ENCODE measurements around the gene LRMDA.

Gene LRMDA

DNA sequence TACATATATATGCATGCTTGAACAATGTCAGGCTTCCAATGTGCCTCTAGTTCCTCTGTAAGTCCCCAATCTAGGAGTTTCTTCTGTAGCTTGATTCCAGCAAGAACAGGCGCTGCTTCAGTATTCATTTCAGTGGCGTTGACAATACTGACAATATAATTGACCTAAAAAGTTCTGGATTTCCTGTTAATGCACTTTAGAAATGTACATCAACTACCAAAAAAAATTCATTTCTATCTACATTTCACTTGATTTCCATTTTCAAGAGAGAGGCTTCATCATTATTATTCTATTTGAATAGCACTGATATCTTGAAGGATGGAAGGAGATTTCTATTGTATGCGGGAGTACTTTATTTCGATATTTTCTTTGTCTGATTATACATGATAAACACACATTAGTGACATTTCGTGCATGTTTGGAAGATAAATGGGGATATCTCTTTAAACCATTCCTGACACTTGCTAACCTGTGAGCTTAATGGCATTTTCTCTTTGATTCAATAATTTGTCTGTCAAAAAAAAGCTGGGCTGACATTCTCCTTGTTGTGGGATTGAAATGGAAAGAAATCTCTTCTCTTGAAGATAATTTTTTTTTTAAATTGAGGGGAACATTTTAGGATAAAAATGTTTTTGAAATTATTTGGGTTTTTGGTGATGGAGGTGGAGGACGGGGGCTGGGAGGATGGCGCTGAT lies 568.2 kb downstream of the LRMDA start:
- peaks cover 3% of the 10 kb centered on the region for H3K36me3 Mint-ChIP-seq (ENCODE audit: insufficient read depth)
- H3K27me3 Mint-ChIP-seq, result no peaks in the 10 kb centered on the region
- no peak for DNase-seq
- no peaks in the 10 kb centered on the region for H3K4me1 Mint-ChIP-seq (ENCODE audit: low read depth in 2 of 2)
- H3K4me3 Mint-ChIP-seq, result no peak overlapping the region
- no peak for ATAC-seq (replicated peaks)
- no peak overlapping the region for H3K27ac Mint-ChIP-seq
- H3K9me3 Mint-ChIP-seq, result peaks cover 0 to 2% of the 10 kb centered on the region in 2 donors

GRCh38 chr10:76000550-76000949 lies 569.1 kb downstream of the LRMDA start:
- no peaks in the 10 kb centered on the region for H3K4me1 Mint-ChIP-seq (ENCODE audit: low read depth in 2 of 2)

DNA sequence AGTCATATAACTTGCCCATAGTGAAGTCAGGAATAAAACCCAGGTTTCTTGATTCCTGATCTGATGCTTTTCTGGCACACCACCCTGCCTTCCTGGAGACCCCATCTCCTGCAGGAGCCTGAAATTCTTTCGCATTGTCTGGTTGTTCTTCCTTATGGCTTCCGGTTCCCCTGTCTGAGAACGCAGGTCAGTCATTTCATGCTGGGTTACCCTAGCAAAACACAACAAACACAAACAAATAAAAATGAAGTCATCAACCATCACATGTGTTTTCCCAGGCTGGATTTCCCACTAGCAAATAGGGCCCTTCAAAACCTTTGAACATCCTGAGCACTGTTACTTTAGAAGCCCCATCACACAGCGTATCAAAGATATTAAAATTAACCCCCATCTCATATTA lies 569.6 kb downstream of the LRMDA start:
- Mint-ChIP-seq H3K27me3 (no peaks in the 10 kb centered on the region), H3K36me3 (ENCODE audit: insufficient read depth) (peaks cover 3% of the 10 kb centered on the region), H3K4me1 (ENCODE audit: low read depth in 2 of 2) (no peaks in the 10 kb centered on the region), H3K27ac (no peak overlapping the region), H3K9me3 (peaks cover 0 to 2% of the 10 kb centered on the region in 2 donors), H3K4me3 (no peak overlapping the region)
- no peak for DNase-seq
- no peak for ATAC-seq (replicated peaks)

More at GRCh38 chr10:76000550-76000949, 569.1 kb downstream of the LRMDA start:
- DNase-seq (no peak), ATAC-seq (replicated peaks) (no peak)
- Mint-ChIP-seq H3K9me3 (peaks cover 0 to 2% of the 10 kb centered on the region in 2 donors), H3K27me3 (no peaks in the 10 kb centered on the region), H3K27ac (no peak overlapping the region), H3K4me3 (no peak overlapping the region), H3K36me3 (ENCODE audit: insufficient read depth) (peaks cover 3% of the 10 kb centered on the region)

DNA sequence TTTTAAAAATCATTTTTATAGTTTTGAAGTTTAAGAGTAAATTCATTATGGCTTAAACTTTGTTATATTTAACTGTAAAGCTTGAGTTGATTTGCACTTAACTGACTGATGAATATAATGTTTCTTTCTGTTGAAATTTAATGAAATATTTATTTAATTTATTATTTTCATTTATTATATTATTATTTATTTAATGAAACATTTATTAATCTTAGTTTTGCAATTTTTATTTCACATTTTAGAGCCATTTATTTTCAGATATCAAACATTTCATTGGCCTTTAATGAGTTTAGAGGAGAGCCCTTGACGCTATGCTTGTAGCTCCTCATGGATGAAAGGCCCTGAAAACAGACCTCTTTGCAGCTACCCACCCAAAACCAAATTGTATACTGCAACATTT lies 570.0 kb downstream of the LRMDA start:
- peaks cover 0 to 2% of the 10 kb centered on the region in 2 donors for H3K9me3 Mint-ChIP-seq
- H3K36me3 Mint-ChIP-seq (ENCODE audit: insufficient read depth), result peaks cover 3% of the 10 kb centered on the region
- DNase-seq (no peak), ATAC-seq (replicated peaks) (no peak)
- H3K4me1 Mint-ChIP-seq (ENCODE audit: low read depth in 2 of 2), result no peaks in the 10 kb centered on the region
- H3K27ac Mint-ChIP-seq, result no peak overlapping the region
- H3K4me3 Mint-ChIP-seq, result no peak overlapping the region
- no peaks in the 10 kb centered on the region for H3K27me3 Mint-ChIP-seq

DNA sequence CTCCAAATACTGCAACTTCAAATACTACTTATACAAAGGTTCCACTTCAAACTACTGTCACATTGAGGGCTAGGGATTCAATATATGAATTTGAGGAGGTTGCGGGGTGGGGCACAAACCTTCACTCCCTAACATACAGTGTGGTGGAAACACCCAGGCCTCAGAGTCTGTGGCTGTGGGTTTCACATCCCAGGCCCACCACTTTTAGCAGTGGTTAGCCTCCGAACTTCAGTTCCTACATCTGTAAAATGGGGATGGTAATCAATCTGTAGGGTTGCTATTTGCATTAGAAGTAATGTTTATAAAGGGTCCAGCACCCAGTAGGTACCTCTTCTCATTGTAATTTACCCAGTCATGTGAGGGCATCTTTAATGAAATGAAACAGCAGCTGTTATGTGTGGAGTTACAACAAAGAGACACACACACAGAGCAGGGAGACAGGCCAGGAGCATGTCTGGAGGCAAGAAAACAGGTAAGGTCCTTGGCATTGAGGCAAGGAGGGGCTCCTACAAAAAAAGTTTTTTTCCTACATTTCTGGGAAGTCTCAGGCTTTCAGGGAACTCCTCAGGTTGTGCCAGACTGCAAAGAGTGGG lies 570.9 kb downstream of the LRMDA start:
- Mint-ChIP-seq H3K4me3 (no peak overlapping the region), H3K27me3 (no peaks in the 10 kb centered on the region), H3K4me1 (ENCODE audit: low read depth in 2 of 2) (no peaks in the 10 kb centered on the region), H3K9me3 (peaks cover 0 to 2% of the 10 kb centered on the region in 2 donors), H3K36me3 (ENCODE audit: insufficient read depth) (peaks cover 3% of the 10 kb centered on the region), H3K27ac (no peak overlapping the region)
- ATAC-seq (replicated peaks) (no peak), DNase-seq (no peak)

DNA sequence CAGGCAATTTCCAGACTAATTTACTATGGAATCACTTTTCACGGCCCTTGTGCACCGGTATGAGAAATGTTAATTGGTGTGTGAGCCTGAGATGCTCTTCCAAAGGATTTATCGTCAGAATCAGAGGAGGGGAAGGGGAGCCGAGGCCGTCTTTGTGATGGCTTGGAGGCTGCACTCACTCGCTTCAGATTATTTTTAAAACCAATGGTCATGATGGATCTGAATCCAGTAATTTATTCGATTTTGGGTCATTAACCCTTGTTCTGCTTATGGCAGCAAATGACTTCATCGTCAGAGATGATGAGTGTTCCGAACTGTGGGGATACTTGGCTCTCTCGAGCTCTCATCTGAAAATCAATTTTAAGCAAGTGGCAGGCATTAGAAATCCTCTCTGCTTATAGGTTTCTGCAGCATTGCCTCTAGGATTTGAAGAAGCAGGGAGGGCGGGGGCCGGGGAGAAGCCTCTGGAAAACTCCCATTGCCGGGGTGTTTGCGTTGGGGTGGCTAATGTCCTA lies 576.3 kb downstream of the LRMDA start:
- no peak overlapping the region for H3K27ac Mint-ChIP-seq
- no peaks in the 10 kb centered on the region for H3K36me3 Mint-ChIP-seq (ENCODE audit: insufficient read depth)
- no peaks in the 10 kb centered on the region for H3K9me3 Mint-ChIP-seq
- no peak for ATAC-seq (replicated peaks)
- no peaks in the 10 kb centered on the region for H3K4me1 Mint-ChIP-seq (ENCODE audit: low read depth in 2 of 2)
- DNase-seq, result no peak
- no peaks in the 10 kb centered on the region for H3K27me3 Mint-ChIP-seq
- no peak overlapping the region for H3K4me3 Mint-ChIP-seq

GRCh38 chr10:76009531-76009930 lies 578.1 kb downstream of the LRMDA start:
- DNase-seq (no peak), ATAC-seq (replicated peaks) (no peak)
- Mint-ChIP-seq H3K9me3 (no peaks in the 10 kb centered on the region), H3K4me3 (no peak overlapping the region), H3K27ac (no peak overlapping the region), H3K36me3 (ENCODE audit: insufficient read depth) (no peaks in the 10 kb centered on the region), H3K4me1 (ENCODE audit: low read depth in 2 of 2) (no peaks in the 10 kb centered on the region), H3K27me3 (no peaks in the 10 kb centered on the region)

DNA sequence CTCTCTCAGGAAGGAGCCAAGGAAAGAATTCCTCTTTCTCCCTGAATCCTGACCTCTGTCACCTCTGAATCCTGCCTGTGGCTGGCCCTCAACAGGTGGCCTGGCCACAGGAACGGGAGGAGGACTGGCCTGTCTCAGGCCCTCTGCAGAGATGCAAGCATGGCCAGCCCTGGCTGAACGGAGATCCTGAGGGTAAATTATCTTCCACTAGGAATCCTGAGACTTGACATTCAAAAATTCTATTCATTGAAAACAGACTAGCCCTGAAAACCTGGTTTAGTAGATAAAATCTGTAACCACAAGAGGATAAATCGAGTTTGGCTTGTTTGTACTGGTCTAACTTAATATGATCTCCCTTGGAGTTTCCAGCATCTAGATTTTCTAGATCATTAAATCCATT lies 579.3 kb downstream of the LRMDA start:
- H3K4me1 Mint-ChIP-seq (ENCODE audit: low read depth in 2 of 2), result no peaks in the 10 kb centered on the region
- H3K36me3 Mint-ChIP-seq (ENCODE audit: insufficient read depth), result no peaks in the 10 kb centered on the region
- no peaks in the 10 kb centered on the region for H3K9me3 Mint-ChIP-seq
- H3K4me3 Mint-ChIP-seq, result no peak overlapping the region
- no peaks in the 10 kb centered on the region for H3K27me3 Mint-ChIP-seq
- ATAC-seq (replicated peaks) (no peak), DNase-seq (no peak)
- no peak overlapping the region for H3K27ac Mint-ChIP-seq

DNA sequence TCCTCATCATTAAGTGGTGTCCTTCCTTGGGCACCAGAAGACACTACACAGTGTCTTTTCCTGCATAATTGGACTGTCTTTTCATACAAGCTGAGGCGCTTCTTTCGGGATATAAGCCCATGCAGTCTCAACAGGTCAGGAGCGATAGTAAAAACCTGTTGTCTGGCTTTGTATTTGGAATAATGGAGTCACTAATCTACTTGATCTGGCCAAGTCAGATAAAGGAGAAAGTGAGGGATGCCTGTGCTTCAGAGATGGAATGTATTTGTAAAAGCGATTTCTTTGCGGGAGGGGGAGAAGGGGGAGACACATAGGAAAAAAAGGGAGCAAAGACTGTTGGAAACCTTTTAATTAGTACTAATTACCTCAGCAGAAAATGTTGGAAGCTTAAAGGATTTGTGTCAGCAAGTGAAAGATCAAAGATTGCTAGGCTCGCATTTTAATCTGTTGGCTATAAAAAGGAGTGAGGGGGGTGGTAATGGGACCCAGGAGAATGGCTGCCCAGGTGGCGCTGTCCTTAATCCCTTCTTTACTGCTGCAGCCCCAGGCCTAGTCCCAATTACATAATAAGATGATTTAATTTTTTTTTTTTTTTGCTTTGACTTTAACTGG lies 581.4 kb downstream of the LRMDA start:
- no peak for DNase-seq
- Mint-ChIP-seq H3K27me3 (no peaks in the 10 kb centered on the region), H3K27ac (no peak overlapping the region), H3K36me3 (ENCODE audit: insufficient read depth) (no peaks in the 10 kb centered on the region), H3K4me3 (no peak overlapping the region), H3K9me3 (no peaks in the 10 kb centered on the region), H3K4me1 (ENCODE audit: low read depth in 2 of 2) (no peaks in the 10 kb centered on the region)
- no peak for ATAC-seq (replicated peaks)

DNA sequence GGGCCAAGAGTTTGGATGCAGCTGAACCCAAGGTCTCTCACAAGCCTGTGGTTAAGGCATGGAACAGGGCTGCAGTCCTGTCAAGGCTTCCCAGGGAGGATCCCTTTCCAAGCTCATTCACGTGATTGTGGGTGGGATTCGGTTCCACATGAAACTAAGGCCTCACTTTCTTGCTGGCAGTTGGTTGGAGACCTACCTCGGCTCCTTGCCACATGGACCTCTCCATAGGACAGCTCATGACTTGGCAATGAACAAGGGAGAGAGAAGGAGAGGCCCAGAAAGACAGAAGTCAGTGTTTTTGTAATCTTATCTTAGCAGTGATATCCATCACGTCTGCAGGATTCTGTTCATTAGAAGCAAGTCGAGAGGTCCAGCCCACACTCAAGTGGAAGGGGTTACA lies 583.8 kb downstream of the LRMDA start:
- no peaks in the 10 kb centered on the region for H3K4me1 Mint-ChIP-seq (ENCODE audit: low read depth in 2 of 2)
- DNase-seq (no peak), ATAC-seq (replicated peaks) (no peak)
- H3K27me3 Mint-ChIP-seq, result no peaks in the 10 kb centered on the region
- no peaks in the 10 kb centered on the region for H3K36me3 Mint-ChIP-seq (ENCODE audit: insufficient read depth)
- H3K27ac Mint-ChIP-seq, result no peak overlapping the region
- H3K9me3 Mint-ChIP-seq, result no peaks in the 10 kb centered on the region
- no peak overlapping the region for H3K4me3 Mint-ChIP-seq

DNA sequence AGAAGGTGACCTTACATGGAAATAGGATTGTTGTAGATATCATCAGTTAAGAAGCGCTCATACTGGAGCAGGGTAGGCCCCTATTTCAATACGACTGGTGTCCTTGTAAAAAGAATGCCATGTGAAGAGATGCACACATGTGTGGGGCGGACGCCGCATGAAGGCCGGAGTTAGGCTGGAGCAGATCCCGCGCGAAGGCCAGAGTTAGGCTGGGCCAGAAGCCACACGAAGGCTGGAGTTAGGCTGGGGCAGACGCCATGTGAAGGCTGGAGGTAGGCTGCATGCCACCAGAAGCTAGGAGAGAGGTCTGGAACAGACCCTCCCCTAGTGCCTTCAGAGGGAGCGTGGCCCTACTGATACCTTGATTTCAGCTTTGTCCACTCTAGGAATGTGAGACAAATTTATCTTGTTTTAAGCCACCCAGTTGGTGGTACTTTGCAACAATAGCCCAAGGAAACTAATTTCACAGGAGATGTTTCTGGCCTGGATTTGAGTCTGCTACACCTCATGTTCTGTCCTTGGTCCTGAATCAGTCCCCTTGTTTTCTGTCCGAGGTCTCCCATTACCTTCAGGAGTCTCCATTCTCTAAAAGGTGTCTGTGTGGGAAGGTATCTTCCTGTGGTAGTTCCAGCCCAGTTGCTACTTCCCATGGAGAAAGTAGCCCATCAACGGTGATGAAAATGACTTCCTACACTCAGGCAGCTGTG lies 585.8 kb downstream of the LRMDA start:
- H3K4me3 Mint-ChIP-seq, result no peak overlapping the region
- H3K4me1 Mint-ChIP-seq (ENCODE audit: low read depth in 2 of 2), result no peaks in the 10 kb centered on the region
- H3K9me3 Mint-ChIP-seq, result no peaks in the 10 kb centered on the region
- ATAC-seq (replicated peaks), result no peak
- DNase-seq, result no peak
- H3K27ac Mint-ChIP-seq, result no peak overlapping the region
- no peaks in the 10 kb centered on the region for H3K36me3 Mint-ChIP-seq (ENCODE audit: insufficient read depth)
- H3K27me3 Mint-ChIP-seq, result no peaks in the 10 kb centered on the region

GRCh38 chr10:76017733-76018433 lies 586.5 kb downstream of the LRMDA start:
- DNase-seq, result no peak
- Mint-ChIP-seq H3K4me1 (ENCODE audit: low read depth in 2 of 2) (no peaks in the 10 kb centered on the region), H3K36me3 (ENCODE audit: insufficient read depth) (no peaks in the 10 kb centered on the region), H3K4me3 (no peak overlapping the region), H3K27ac (no peak overlapping the region), H3K27me3 (no peaks in the 10 kb centered on the region), H3K9me3 (no peaks in the 10 kb centered on the region)
- no peak for ATAC-seq (replicated peaks)

GRCh38 chr10:76020630-76021029 lies 589.2 kb downstream of the LRMDA start:
- Mint-ChIP-seq H3K4me3 (no peak overlapping the region), H3K27ac (no peak overlapping the region), H3K9me3 (no peaks in the 10 kb centered on the region), H3K27me3 (peaks cover 0 to 8% of the 10 kb centered on the region in 2 donors), H3K36me3 (ENCODE audit: insufficient read depth) (peaks cover 5% of the 10 kb centered on the region), H3K4me1 (ENCODE audit: low read depth in 2 of 2) (no peaks in the 10 kb centered on the region)
- DNase-seq (no peak), ATAC-seq (replicated peaks) (no peak)
